H9 (cell line): Measurements from ENCODE around the gene ADNP2. TPM values are rescaled to one million over a fixed set of nuclear protein-coding genes. Genes with fewer than 3 reads are reported as not detected.

Source experiments
- DNase-seq: peaks from one replicate; pipeline ENCODE4 v3.0.0-alpha.2; 2017
- H2AFZ ChIP-seq: one replicate; pipeline ENCODE4 v1.6.1; 2013; ENCODE audit warnings: mild to moderate bottlenecking, low read length, control low read depth, moderate library complexity
- H2AK5ac ChIP-seq: 2 replicates; pipeline ENCODE4 v1.6.1; 2013; ENCODE audit warnings: low read length, control low read depth, mixed read lengths; ENCODE audit not compliant: insufficient read length
- H2BK120ac ChIP-seq: one replicate; pipeline ENCODE4 v1.6.1; 2013; ENCODE audit warnings: low read depth, mild to moderate bottlenecking, low read length, control low read depth, inconsistent platforms; ENCODE audit not compliant: poor library complexity, severe bottlenecking
- H2BK12ac ChIP-seq: 2 replicates; pipeline ENCODE4 v1.6.1; 2013; ENCODE audit warnings: low read length, control low read depth, mixed read lengths, low read depth; ENCODE audit not compliant: insufficient read length
- H2BK15ac ChIP-seq: 2 replicates; pipeline ENCODE4 v1.6.1; 2013; ENCODE audit warnings: low read depth, low read length, control low read depth
- H2BK20ac ChIP-seq: one replicate; pipeline ENCODE4 v1.6.1; 2013; ENCODE audit warnings: low read depth, mild to moderate bottlenecking, low read length, control low read depth, inconsistent platforms; ENCODE audit not compliant: poor library complexity, severe bottlenecking
- H2BK5ac ChIP-seq: 2 replicates; pipeline ENCODE4 v1.6.1; 2013; ENCODE audit warnings: low read length, control low read depth, mixed read lengths; ENCODE audit not compliant: insufficient read length
- H3K14ac ChIP-seq: 2 replicates; pipeline ENCODE4 v1.6.1; 2013; ENCODE audit warnings: low read length, control low read depth; ENCODE audit not compliant: insufficient read depth
- H3K18ac ChIP-seq: 2 replicates; pipeline ENCODE4 v1.6.1; 2013; ENCODE audit warnings: low read depth, mild to moderate bottlenecking, mixed read lengths, low read length, control low read depth; ENCODE audit not compliant: insufficient read length
- H3K23ac ChIP-seq: 2 replicates; pipeline ENCODE4 v1.6.1; 2013; ENCODE audit warnings: low read length, control low read depth, mixed read lengths, low read depth; ENCODE audit not compliant: insufficient read length
- H3K23me2 ChIP-seq: 2 replicates; pipeline ENCODE4 v1.6.1; 2013; ENCODE audit warnings: low read depth, mild to moderate bottlenecking, mixed read lengths, low read length, control low read depth; ENCODE audit not compliant: insufficient read length, poor library complexity, severe bottlenecking
- H3K27ac ChIP-seq: 2 replicates; pipeline ENCODE4 v1.5.1; 2013; ENCODE audit warnings: low read length, control low read depth, mixed read lengths, low read depth; ENCODE audit not compliant: insufficient read length
- H3K27me3 ChIP-seq: 2 replicates; pipeline ENCODE4 v1.6.1; 2013; ENCODE audit warnings: low read length, control low read depth, inconsistent platforms; ENCODE audit not compliant: insufficient read depth
- H3K4ac ChIP-seq: 2 replicates; pipeline ENCODE4 v1.6.1; 2013; ENCODE audit warnings: low read depth, mild to moderate bottlenecking, control low read depth, inconsistent platforms, low read length, moderate library complexity
- H3K4me1 ChIP-seq: 2 replicates; pipeline ENCODE4 v1.6.1; 2013; ENCODE audit warnings: low read length, control low read depth, inconsistent platforms; ENCODE audit not compliant: insufficient read depth
- H3K4me2 ChIP-seq: 2 replicates; pipeline ENCODE4 v1.6.1; 2013; ENCODE audit warnings: low read length, control low read depth, mixed read lengths; ENCODE audit not compliant: insufficient read length, insufficient read depth
- H3K56ac ChIP-seq: 2 replicates; pipeline ENCODE4 v1.6.1; 2013; ENCODE audit warnings: low read depth, mild to moderate bottlenecking, mixed read lengths, low read length, control low read depth; ENCODE audit not compliant: insufficient read length
- H3K79me1 ChIP-seq: 2 replicates; pipeline ENCODE4 v1.6.1; 2013; ENCODE audit warnings: low read depth, mild to moderate bottlenecking, moderate library complexity, low read length, control low read depth, inconsistent platforms; ENCODE audit not compliant: insufficient read depth, poor library complexity, severe bottlenecking
- H3K79me2 ChIP-seq: 2 replicates; pipeline ENCODE4 v1.6.1; 2013; ENCODE audit warnings: low read length, control low read depth, inconsistent platforms; ENCODE audit not compliant: insufficient read depth
- H3K9ac ChIP-seq: 2 replicates; pipeline ENCODE4 v1.6.1; 2013; ENCODE audit warnings: low read length, control low read depth, mixed read lengths; ENCODE audit not compliant: insufficient read length; ENCODE audit errors: extremely low read depth
- H3K9me3 ChIP-seq: one replicate; pipeline ENCODE4 v1.6.1; 2013; ENCODE audit warnings: low read depth, low read length, inconsistent platforms; ENCODE audit not compliant: control insufficient read depth
- H3T11ph ChIP-seq: one replicate; pipeline ENCODE4 v1.6.1; 2013; ENCODE audit warnings: mild to moderate bottlenecking, low read length, control low read depth, inconsistent platforms
- H4K20me1 ChIP-seq: one replicate; pipeline ENCODE4 v1.6.1; 2013; ENCODE audit not compliant: control insufficient read depth, insufficient read length, insufficient read depth
- H4K5ac ChIP-seq: 2 replicates; pipeline ENCODE4 v1.6.1; 2013; ENCODE audit warnings: low read depth, mild to moderate bottlenecking, mixed read lengths, low read length, control low read depth; ENCODE audit not compliant: insufficient read length
- H4K8ac ChIP-seq: replicated peaks from 2 replicates; pipeline ENCODE4 v1.6.1; 2013; ENCODE audit warnings: low read length, control low read depth, mixed read lengths, low read depth; ENCODE audit not compliant: insufficient read length
- H4K91ac ChIP-seq: 2 replicates; pipeline ENCODE4 v1.6.1; 2013; ENCODE audit warnings: low read depth, mild to moderate bottlenecking, moderate library complexity, mixed read lengths, low read length, control low read depth; ENCODE audit not compliant: insufficient read length
- H3K27ac Mint-ChIP-seq, 3 experiments: 2 replicates in 2 of 3; 3 replicates in 1 of 3; pipeline ENCODE4 v1.8.0; 2020 to 2021; ENCODE audit warnings: mixed read lengths in 3 of 3, mild to moderate bottlenecking in 1 of 3, moderate library complexity in 1 of 3
- H3K27me3 Mint-ChIP-seq: 2 replicates; pipeline ENCODE4 v1.8.0; 2021; ENCODE audit warnings: low read depth, mild to moderate bottlenecking, moderate library complexity, mixed read lengths
- H3K36me3 Mint-ChIP-seq, 3 experiments: 2 replicates in 2 of 3; 3 replicates in 1 of 3; pipeline ENCODE4 v1.8.0; 2020 to 2021; ENCODE audit warnings: low read depth in 3 of 3, mixed read lengths in 3 of 3; ENCODE audit not compliant: insufficient read depth in 1 of 3
- H3K4me1 Mint-ChIP-seq, 2 experiments: 2 replicates each; pipeline ENCODE4 v1.8.0; 2020; ENCODE audit warnings: mixed read lengths in 2 of 2
- H3K4me3 Mint-ChIP-seq, 2 experiments: 2 replicates in 1 of 2; 3 replicates in 1 of 2; pipeline ENCODE4 v1.8.0; 2020 to 2021; ENCODE audit warnings: mild to moderate bottlenecking in 2 of 2, mixed read lengths in 2 of 2, moderate library complexity in 1 of 2
- H3K9me3 Mint-ChIP-seq, 2 experiments: 2 replicates in 1 of 2; 3 replicates in 1 of 2; pipeline ENCODE4 v1.8.0; 2020; ENCODE audit warnings: mild to moderate bottlenecking in 2 of 2, mixed read lengths in 2 of 2, moderate library complexity in 1 of 2
- WGBS: extraction: QIAGEN DNeasy Blood & Tissue Kit; methylation state at CpG from one replicate; pipeline ENCODE4 v1.1.7; 2013; ENCODE audit warnings: missing lambda C conversion rate, low lambda C conversion rate, mixed read lengths; ENCODE audit not compliant: insufficient read length; ENCODE audit errors: extremely low coverage; 5-methylcytosine and 5-hydroxymethylcytosine counted together
- total RNA-seq: library from RNA; stranded (reverse); gene quantifications from 2 replicates; pipeline ENCODE4 v1.2.1, GENCODE V29; 2021
- TF ChIP-seq, protein P1 (sequence below): fragments of 200-600 bp; sonication (generic); conservative IDR thresholded peaks from 3 replicates; pipeline ENCODE4 v1.8.0; 2021; ENCODE audit warnings: antibody characterized with exemption, mild to moderate bottlenecking

ADNP2 gene
- total RNA-seq, 1 experiment from 2014 or later: 53.5 TPM

DNA sequence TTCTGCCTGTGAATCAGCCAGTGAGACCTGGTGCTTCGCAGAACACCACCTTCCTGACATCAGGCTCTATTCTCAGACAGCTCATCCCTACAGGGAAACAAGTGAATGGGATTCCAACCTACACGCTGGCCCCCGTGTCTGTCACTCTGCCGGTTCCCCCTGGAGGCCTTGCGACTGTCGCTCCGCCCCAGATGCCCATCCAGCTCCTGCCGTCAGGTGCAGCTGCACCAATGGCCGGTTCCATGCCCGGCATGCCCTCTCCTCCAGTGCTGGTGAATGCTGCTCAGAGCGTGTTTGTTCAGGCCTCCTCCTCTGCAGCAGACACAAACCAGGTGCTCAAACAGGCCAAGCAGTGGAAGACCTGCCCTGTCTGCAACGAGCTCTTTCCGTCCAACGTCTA lies 28.1 kb downstream of the ADNP2 start:
- peak overlapping the region; percentile 20 to 58 (median 54); a peak in 5 of 7 replicates for H3K27ac Mint-ChIP-seq
- no peaks in the 10 kb centered on the region for H3K79me1 ChIP-seq

More for the DNA sequence above, 28.1 kb downstream of the ADNP2 start:
- Mint-ChIP-seq H3K27me3 (no peaks in the 10 kb centered on the region), H3K4me1 (peaks cover 9 to 13% of the 10 kb centered on the region in 2 experiments), H3K4me3 (no peak overlapping the region), H3K9me3 (no peaks in the 10 kb centered on the region), H3K36me3 (peaks cover 46 to 84% (median 77%) of the 10 kb centered on the region in 3 experiments)
- Histone ChIP-seq H2BK12ac (no peak overlapping the region), H2BK5ac (no peak overlapping the region), H3K4ac (no peak overlapping the region), H3K4me2 (no peak overlapping the region), H2AK5ac (no peak overlapping the region), H3K9me3 (no peaks in the 10 kb centered on the region), H2AFZ (no peak overlapping the region), H3K56ac (no peak overlapping the region), H2BK120ac (no peak overlapping the region), H4K91ac (no peak overlapping the region), H3K79me2 (peaks cover 2% of the 10 kb centered on the region; the same call in 1 of the 2 replicates), H2BK15ac (no peak overlapping the region), H4K8ac (no peak overlapping the region), H3K23ac (no peak overlapping the region), H3K9ac (no peak overlapping the region), H4K20me1 (no peaks in the 10 kb centered on the region), H3T11ph (no peak overlapping the region), H3K18ac (no peak overlapping the region), H4K5ac (no peak overlapping the region), H3K14ac (no peak overlapping the region), H2BK20ac (no peak overlapping the region), H3K27ac (no peak overlapping the region), H3K4me1 (no peaks in the 10 kb centered on the region), H3K23me2 (no peaks in the 10 kb centered on the region), H3K27me3 (no peaks in the 10 kb centered on the region)
- TF ChIP-seq, protein P1, sequence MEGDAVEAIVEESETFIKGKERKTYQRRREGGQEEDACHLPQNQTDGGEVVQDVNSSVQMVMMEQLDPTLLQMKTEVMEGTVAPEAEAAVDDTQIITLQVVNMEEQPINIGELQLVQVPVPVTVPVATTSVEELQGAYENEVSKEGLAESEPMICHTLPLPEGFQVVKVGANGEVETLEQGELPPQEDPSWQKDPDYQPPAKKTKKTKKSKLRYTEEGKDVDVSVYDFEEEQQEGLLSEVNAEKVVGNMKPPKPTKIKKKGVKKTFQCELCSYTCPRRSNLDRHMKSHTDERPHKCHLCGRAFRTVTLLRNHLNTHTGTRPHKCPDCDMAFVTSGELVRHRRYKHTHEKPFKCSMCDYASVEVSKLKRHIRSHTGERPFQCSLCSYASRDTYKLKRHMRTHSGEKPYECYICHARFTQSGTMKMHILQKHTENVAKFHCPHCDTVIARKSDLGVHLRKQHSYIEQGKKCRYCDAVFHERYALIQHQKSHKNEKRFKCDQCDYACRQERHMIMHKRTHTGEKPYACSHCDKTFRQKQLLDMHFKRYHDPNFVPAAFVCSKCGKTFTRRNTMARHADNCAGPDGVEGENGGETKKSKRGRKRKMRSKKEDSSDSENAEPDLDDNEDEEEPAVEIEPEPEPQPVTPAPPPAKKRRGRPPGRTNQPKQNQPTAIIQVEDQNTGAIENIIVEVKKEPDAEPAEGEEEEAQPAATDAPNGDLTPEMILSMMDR: no peak
- no peak for DNase-seq
- no CpG with 5 or more reads among the region's 14 CpGs for WGBS
